Loucy (cell line): ENCODE results near the gene CCDC91.
"Not testable (repeated sequence)": the region's sequence is repeated elsewhere in the genome, so short reads cannot be mapped to it uniquely, and the experiment has no call there.

ENCODE experiments used
- H2AFZ ChIP-seq: fragments of 200-600 bp; sonication (generic); 2 replicates; pipeline ENCODE4 v1.6.0; 2016; ENCODE audit warnings: antibody characterized with exemption, mild to moderate bottlenecking, low read length, moderate library complexity
- H3F3A ChIP-seq: fragments of 200-600 bp; 2 replicates; pipeline ENCODE4 v1.6.0; 2016; ENCODE audit warnings: antibody characterized with exemption, low read depth, mild to moderate bottlenecking
- H3K27me3 ChIP-seq: fragments of 200-600 bp; sonication (generic); 2 replicates; pipeline ENCODE4 v1.6.1; 2014; ENCODE audit warnings: low read length, mild to moderate bottlenecking; ENCODE audit not compliant: insufficient read depth, poor library complexity, severe bottlenecking
- H3K36me3 ChIP-seq: fragments of 200-600 bp; sonication (generic); 2 replicates; pipeline ENCODE4 v1.6.1; 2016; ENCODE audit warnings: low read length; ENCODE audit not compliant: insufficient read depth
- H3K4me1 ChIP-seq: fragments of 200-600 bp; sonication (generic); 2 replicates; pipeline ENCODE4 v1.5.1; 2014; ENCODE audit warnings: low read length, mild to moderate bottlenecking; ENCODE audit not compliant: insufficient read depth, poor library complexity, severe bottlenecking
- H3K4me2 ChIP-seq: fragments of 200-600 bp; sonication (generic); 2 replicates; pipeline ENCODE4 v1.6.0; 2014; ENCODE audit warnings: antibody characterized with exemption, low read length, low read depth, mild to moderate bottlenecking; ENCODE audit not compliant: poor library complexity, severe bottlenecking
- H3K4me3 ChIP-seq: fragments of 200-600 bp; sonication (generic); 2 replicates; pipeline ENCODE4 v1.5.1; 2014; ENCODE audit warnings: low read length, mild to moderate bottlenecking, mixed read lengths; ENCODE audit not compliant: poor library complexity, severe bottlenecking
- H3K79me2 ChIP-seq: fragments of 200-600 bp; sonication (generic); 2 replicates; pipeline ENCODE4 v1.6.1; 2014; ENCODE audit warnings: low read length; ENCODE audit not compliant: insufficient read depth
- H3K9ac ChIP-seq: fragments of 200-600 bp; sonication (generic); 2 replicates; pipeline ENCODE4 v1.6.0; 2014; ENCODE audit warnings: mild to moderate bottlenecking, low read depth, low read length, moderate library complexity; ENCODE audit not compliant: poor library complexity, severe bottlenecking
- H3K9me2 ChIP-seq: fragments of 200-600 bp; sonication (generic); replicated peaks from 2 replicates; pipeline ENCODE4 v1.6.1; 2016; ENCODE audit warnings: low read depth, low read length, mixed read lengths
- H3K9me3 ChIP-seq: fragments of 200-600 bp; sonication (generic); 2 replicates; pipeline ENCODE4 v1.6.1; 2014; ENCODE audit warnings: mild to moderate bottlenecking, antibody characterized with exemption, low read length, low read depth; ENCODE audit not compliant: insufficient read depth
- H4K20me1 ChIP-seq: fragments of 200-600 bp; sonication (generic); 2 replicates; pipeline ENCODE4 v1.6.0; 2014; ENCODE audit warnings: antibody characterized with exemption, low read length, mild to moderate bottlenecking; ENCODE audit not compliant: insufficient read depth, poor library complexity, severe bottlenecking
- CTCF ChIP-seq: fragments of 200-600 bp; sonication (generic); conservative IDR thresholded peaks from 2 replicates; pipeline ENCODE4 v1.5.1; 2014; ENCODE audit warnings: mild to moderate bottlenecking, antibody characterized with exemption, low read length
- EZH2phosphoT487 ChIP-seq: fragments of 200-600 bp; IDR thresholded peaks from 2 replicates; pipeline ENCODE4 v1.6.1; 2018; ENCODE audit warnings: antibody characterized with exemption, mild to moderate bottlenecking, moderate library complexity, borderline replicate concordance

Gene CCDC91

DNA sequence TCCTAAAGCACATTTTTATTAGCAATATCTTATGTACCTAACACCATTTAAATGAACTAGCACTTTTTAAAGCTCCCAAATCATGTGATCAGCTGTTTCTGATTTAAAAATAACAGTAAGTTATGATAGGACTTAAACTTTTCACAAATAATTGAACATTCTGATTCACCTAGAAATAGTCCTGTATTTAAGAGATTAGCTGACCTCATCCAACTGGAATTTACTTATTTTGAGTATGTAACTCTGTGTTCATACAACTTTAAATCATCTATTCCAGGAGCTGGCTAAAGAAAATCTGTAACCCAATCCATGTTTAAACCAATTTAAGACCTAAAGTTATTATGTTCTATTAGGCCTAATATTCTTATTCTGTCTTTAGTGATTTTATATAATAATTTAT lies 184.3 kb downstream of the CCDC91 start:
- Histone ChIP-seq H4K20me1 (no peaks in the 10 kb centered on the region), H3K27me3 (no peaks in the 10 kb centered on the region), H2AFZ (no peak overlapping the region), H3K4me1 (peaks cover 11% of the 10 kb centered on the region), H3F3A (no peaks in the 10 kb centered on the region; the same call in 1 of the 2 replicates), H3K9me3 (peaks cover 29% of the 10 kb centered on the region; the same call in 1 of the 2 replicates), H3K4me3 (no peak overlapping the region), H3K9ac (no peak overlapping the region), H3K79me2 (no peaks in the 10 kb centered on the region), H3K9me2 (no peaks in the 10 kb centered on the region), H3K4me2 (no peak overlapping the region), H3K36me3 (peaks cover 25% of the 10 kb centered on the region; the same call in 1 of the 2 replicates)
- no peak for TF ChIP-seq EZH2phosphoT487
- TF ChIP-seq CTCF, result no peak

GRCh38 chr12:28378736-28379135 lies 188.5 kb downstream of the CCDC91 start:
- peaks cover 11% of the 10 kb centered on the region for H3K4me1 ChIP-seq
- H3K9me3 ChIP-seq, result no peaks in the 10 kb centered on the region
- no peaks in the 10 kb centered on the region; the same call in 1 of the 2 replicates for H3F3A ChIP-seq
- H3K4me3 ChIP-seq, result no peak overlapping the region
- no peak overlapping the region for H2AFZ ChIP-seq
- peak overlapping the region; percentile 12 for H3K4me2 ChIP-seq
- H3K9me2 ChIP-seq, result no peaks in the 10 kb centered on the region
- H3K36me3 ChIP-seq, result no peaks in the 10 kb centered on the region; the same call in 1 of the 2 replicates
- TF ChIP-seq EZH2phosphoT487 (no peak), CTCF (no peak)
- no peaks in the 10 kb centered on the region for H4K20me1 ChIP-seq
- no peak overlapping the region for H3K9ac ChIP-seq
- no peaks in the 10 kb centered on the region for H3K27me3 ChIP-seq
- H3K79me2 ChIP-seq, result no peaks in the 10 kb centered on the region

- H4K20me1 ChIP-seq, H3K27me3 ChIP-seq, H2AFZ ChIP-seq, H3K9me3 ChIP-seq, H3K4me3 ChIP-seq, H3K79me2 ChIP-seq, H3K36me3 ChIP-seq, H3K9me2 ChIP-seq, H3F3A ChIP-seq, H3K9ac ChIP-seq, H3K4me2 ChIP-seq: not testable (repeated sequence)
- H3K4me1 ChIP-seq, result peaks cover 11% of the 10 kb centered on the region
These were observed 189.5 kb downstream of the CCDC91 start for GRCh38 chr12:28379779-28380178.

GRCh38 chr12:28383368-28383767 lies 193.1 kb downstream of the CCDC91 start:
- H3K9me2 ChIP-seq, result no peaks in the 10 kb centered on the region
- H3K79me2 ChIP-seq, result no peaks in the 10 kb centered on the region
- no peak overlapping the region for H2AFZ ChIP-seq
- no peak overlapping the region for H3K9ac ChIP-seq
- no peaks in the 10 kb centered on the region for H3K27me3 ChIP-seq
- no peaks in the 10 kb centered on the region for H3K9me3 ChIP-seq
- no peaks in the 10 kb centered on the region for H4K20me1 ChIP-seq
- H3K4me1 ChIP-seq, result peaks cover 7% of the 10 kb centered on the region
- H3K4me2 ChIP-seq, result no peak overlapping the region
- TF ChIP-seq CTCF (no peak), EZH2phosphoT487 (no peak)
- no peaks in the 10 kb centered on the region; the same call in 1 of the 2 replicates for H3F3A ChIP-seq
- H3K36me3 ChIP-seq, result no peaks in the 10 kb centered on the region; the same call in 1 of the 2 replicates
- H3K4me3 ChIP-seq, result no peak overlapping the region
